GM12892 (cell line): ENCODE results near the gene TEX38.
"Not testable (repeated sequence)": the region's sequence is repeated elsewhere in the genome, so short reads cannot be mapped to it uniquely, and the experiment has no call there.

ENCODE experiments used
- POLR2A ChIP-seq: IDR thresholded peaks from 2 replicates; pipeline ENCODE4 v1.6.1; 2011; ENCODE audit warnings: low read depth, low read length, control low read depth
- POLR2AphosphoS5 ChIP-seq: IDR thresholded peaks from 2 replicates; pipeline ENCODE4 v1.6.1; 2011; ENCODE audit warnings: low read depth, low read length, control low read depth
- TAF1 ChIP-seq: IDR thresholded peaks from 2 replicates; pipeline ENCODE4 v1.6.1; 2011; ENCODE audit warnings: low read depth, mild to moderate bottlenecking, control low read depth, low read length, borderline replicate concordance

- not testable (repeated sequence) for TF ChIP-seq POLR2AphosphoS5, POLR2A, TAF1
These were observed 20.5 kb upstream of the TEX38 start for GRCh38 chr1:46651152-46651551.
